Right lobe of liver (tissue), 6 donors: Measurements from ENCODE around the gene IGF2R. TPM values are rescaled to one million over a fixed set of nuclear protein-coding genes. Genes with fewer than 3 reads are reported as not detected.

Experiments
- ATAC-seq, 4 donors: fragments of 200-7000 bp; cut with Tn5 transposase; one replicate each; pipeline ENCODE4 v1.9.1; 2020; ENCODE audit warnings: mild to moderate bottlenecking in 4 of 4, moderate library complexity in 4 of 4
- DNase-seq, 3 donors: peaks; one replicate each; pipeline ENCODE4 v3.0.0-alpha.2; 2020
- H3K27ac ChIP-seq, 3 donors: fragments of 200-600 bp; one replicate each; pipeline ENCODE4 v1.8.0; 2022
- H3K27me3 ChIP-seq, 2 donors: fragments of 200-600 bp; one replicate each; pipeline ENCODE4 v1.8.0; 2022
- H3K36me3 ChIP-seq, 4 donors: fragments of 200-600 bp; sonication (generic) in 1 of 4; one replicate each; pipeline versions ENCODE4 v1.5.1 to v1.8.0; 2017 to 2022; ENCODE audit warnings: control low read depth in 1 of 4
- H3K4me1 ChIP-seq, 4 donors: fragments of 200-600 bp; sonication (generic) in 1 of 4; one replicate each; pipeline versions ENCODE4 v1.5.1 to v1.8.0; 2017 to 2022; ENCODE audit warnings: control low read depth in 1 of 4
- H3K4me3 ChIP-seq, 3 donors: fragments of 200-600 bp; one replicate each; pipeline ENCODE4 v1.8.0; 2022
- H3K9me3 ChIP-seq, 4 donors: fragments of 200-600 bp; sonication (generic) in 1 of 4; one replicate each; pipeline versions ENCODE4 v1.5.1 to v1.8.0; 2017 to 2022; ENCODE audit warnings: control low read depth in 1 of 4
- POLR2A ChIP-seq: fragments of 450-650 bp; IDR thresholded peaks from one replicate; pipeline ENCODE4 v1.6.1; 2017; ENCODE audit warnings: antibody characterized with exemption, mild to moderate bottlenecking
- WGBS: methylation state at CpG from one replicate; pipeline ENCODE4 v1.1.6; 2018; ENCODE audit warnings: low coverage, low lambda C conversion rate; ENCODE audit not compliant: insufficient coverage; ENCODE audit errors: missing lambda C conversion rate; 5-methylcytosine and 5-hydroxymethylcytosine counted together
- intact Hi-C, 2 donors: fragments of 100-400 bp; cut with DNase I; formaldehyde crosslinking; loops; one replicate each; pipeline versions ENCODE4 v1.11.2 to v1.14.1; 2022
- total RNA-seq, 6 experiments: library from RNA; depleted of rRNA in 2 of 6; stranded (reverse); fragments of >200 nt in 2 of 6; fragmentation: NEBNext Ultra II Directional in 3 of 6; extraction: Animal tissue kit (Norgen Biotek cat#: 25700) in 3 of 6; gene quantifications; one replicate each; pipeline versions ENCODE4 v1.1.0 to v1.2.4, GENCODE V29; 2016 to 2023
- TF ChIP-seq, protein P1 (sequence below), 4 donors: fragments of 200-600 bp in 3 of 4; fragments of 450-650 bp in 1 of 4; IDR thresholded peaks; one replicate each; pipeline versions ENCODE4 v1.5.1 to v1.8.0; 2016 to 2022; ENCODE audit warnings: antibody characterized with exemption in 4 of 4, mild to moderate bottlenecking in 2 of 4
- donor health status: DM: no; HTN: yes; CAD: no.
- donor health status: DM: no; HTN: no; CAD: no.
- donor health status: DM: no; HTN: no; CAD: no.
- donor health status: DM: no; HTN: yes; CAD: no.
- donor health status: DM: no; HTN: yes; CAD: no.

Gene IGF2R
- total RNA-seq, 6 experiments from 2014 or later, result 50.3 to 81.0 (median 67.1) TPM

DNA sequence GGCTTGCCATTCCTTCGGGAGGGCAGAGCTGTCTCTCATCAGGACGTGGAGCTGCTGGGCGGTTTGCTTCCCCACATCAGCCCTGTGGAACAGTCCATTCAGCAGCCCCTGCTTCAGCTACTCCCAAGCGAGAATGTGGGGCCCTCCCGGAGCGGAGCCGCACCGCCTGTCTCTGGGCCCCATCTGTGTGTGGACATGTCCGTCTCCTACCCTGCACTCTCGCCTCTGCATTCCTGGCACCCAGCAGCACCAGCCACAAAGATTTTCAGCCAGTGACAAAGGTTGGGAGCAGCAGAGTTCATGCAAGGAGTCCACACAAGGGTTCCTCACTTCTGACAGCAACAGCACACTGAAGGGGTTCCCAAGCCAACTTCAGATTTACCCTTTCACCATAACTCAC, 123.7 kb downstream of the IGF2R start:
- H3K36me3 ChIP-seq, result peaks cover 7 to 47% (median 18%) of the 10 kb centered on the region in 4 donors
- H3K27ac ChIP-seq, result peak overlapping the region in 2 of 3 donors; percentile 77 to 93
- intact Hi-C loops, result no loop called here
- H3K4me3 ChIP-seq, result peak overlapping the region in 1 of 3 donors; percentile 54
- 52% methylated on average over 10 of the region's 10 CpGs for WGBS
- TF ChIP-seq, protein P1, sequence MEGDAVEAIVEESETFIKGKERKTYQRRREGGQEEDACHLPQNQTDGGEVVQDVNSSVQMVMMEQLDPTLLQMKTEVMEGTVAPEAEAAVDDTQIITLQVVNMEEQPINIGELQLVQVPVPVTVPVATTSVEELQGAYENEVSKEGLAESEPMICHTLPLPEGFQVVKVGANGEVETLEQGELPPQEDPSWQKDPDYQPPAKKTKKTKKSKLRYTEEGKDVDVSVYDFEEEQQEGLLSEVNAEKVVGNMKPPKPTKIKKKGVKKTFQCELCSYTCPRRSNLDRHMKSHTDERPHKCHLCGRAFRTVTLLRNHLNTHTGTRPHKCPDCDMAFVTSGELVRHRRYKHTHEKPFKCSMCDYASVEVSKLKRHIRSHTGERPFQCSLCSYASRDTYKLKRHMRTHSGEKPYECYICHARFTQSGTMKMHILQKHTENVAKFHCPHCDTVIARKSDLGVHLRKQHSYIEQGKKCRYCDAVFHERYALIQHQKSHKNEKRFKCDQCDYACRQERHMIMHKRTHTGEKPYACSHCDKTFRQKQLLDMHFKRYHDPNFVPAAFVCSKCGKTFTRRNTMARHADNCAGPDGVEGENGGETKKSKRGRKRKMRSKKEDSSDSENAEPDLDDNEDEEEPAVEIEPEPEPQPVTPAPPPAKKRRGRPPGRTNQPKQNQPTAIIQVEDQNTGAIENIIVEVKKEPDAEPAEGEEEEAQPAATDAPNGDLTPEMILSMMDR (IDR thresholded peaks at IDR 0.05), result no peak
- no peak for TF ChIP-seq POLR2A
- H3K27me3 ChIP-seq, result no peaks in the 10 kb centered on the region
- DNase-seq (peak in 2 of 3 donors; percentile 68 to 80), ATAC-seq (peak; percentile 49 to 81 (median 72))
- H3K4me1 ChIP-seq, result peaks cover 0 to 47% (median 14%) of the 10 kb centered on the region in 4 donors
- H3K9me3 ChIP-seq, result no peaks in the 10 kb centered on the region

DNA sequence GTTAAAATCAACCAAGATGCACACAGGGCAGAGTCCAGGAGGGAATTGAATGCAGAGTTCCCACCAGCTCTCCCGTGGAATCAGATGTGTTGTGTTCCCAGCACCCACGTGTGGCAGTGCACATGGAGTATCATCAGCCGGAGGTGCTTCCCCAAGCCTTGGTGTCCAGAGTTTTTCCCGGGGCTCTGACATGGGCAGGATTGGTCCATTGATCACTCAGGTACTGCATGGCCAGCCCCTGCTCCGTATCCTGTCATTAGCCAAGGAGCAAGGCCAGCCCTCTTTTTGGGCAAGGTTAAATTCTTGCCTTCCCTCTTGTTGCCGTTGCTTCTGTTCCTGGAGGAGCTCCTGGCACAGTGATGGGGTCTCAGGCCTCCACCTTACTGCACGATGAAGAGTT, 124.2 kb downstream of the IGF2R start:
- H3K27me3 ChIP-seq, result no peaks in the 10 kb centered on the region
- peak overlapping the region in 1 of 3 donors; percentile 54 for H3K4me3 ChIP-seq
- peak; percentile 46 to 73 (median 60) for ATAC-seq
- H3K4me1 ChIP-seq, result peaks cover 0 to 47% (median 14%) of the 10 kb centered on the region in 4 donors
- WGBS, result 38% methylated on average over 3 of the region's 7 CpGs
- intact Hi-C loops, result no loop called here
- H3K36me3 ChIP-seq, result peaks cover 7 to 52% (median 18%) of the 10 kb centered on the region in 4 donors
- DNase-seq, result peak in 2 of 3 donors; percentile 63 to 79
- peak overlapping the region in 2 of 3 donors; percentile 77 to 93 for H3K27ac ChIP-seq
- TF ChIP-seq POLR2A, result no peak
- H3K9me3 ChIP-seq, result no peaks in the 10 kb centered on the region

DNA sequence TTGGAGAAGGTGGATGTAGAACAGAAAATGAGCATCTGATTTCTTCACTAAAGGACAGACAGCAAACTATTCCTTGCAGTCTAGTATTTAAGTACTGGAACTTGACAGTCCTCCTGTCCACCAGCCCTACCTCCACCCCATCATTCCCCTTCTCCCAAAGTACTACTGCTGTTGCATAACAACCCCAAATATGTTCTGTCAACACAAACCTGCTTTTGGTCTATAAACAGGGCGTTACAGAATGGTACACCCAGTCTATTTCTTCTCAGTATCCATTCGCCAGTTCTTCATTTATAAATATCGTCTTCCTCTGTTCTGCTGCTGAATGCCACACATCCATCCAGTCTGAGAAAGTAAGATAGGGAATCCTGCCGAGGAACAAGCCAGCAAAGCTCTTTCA, 125.1 kb downstream of the IGF2R start:
- Histone ChIP-seq H3K27ac (peak overlapping the region in 2 of 3 donors; percentile 77 to 93), H3K4me3 (no peak overlapping the region)

DNA sequence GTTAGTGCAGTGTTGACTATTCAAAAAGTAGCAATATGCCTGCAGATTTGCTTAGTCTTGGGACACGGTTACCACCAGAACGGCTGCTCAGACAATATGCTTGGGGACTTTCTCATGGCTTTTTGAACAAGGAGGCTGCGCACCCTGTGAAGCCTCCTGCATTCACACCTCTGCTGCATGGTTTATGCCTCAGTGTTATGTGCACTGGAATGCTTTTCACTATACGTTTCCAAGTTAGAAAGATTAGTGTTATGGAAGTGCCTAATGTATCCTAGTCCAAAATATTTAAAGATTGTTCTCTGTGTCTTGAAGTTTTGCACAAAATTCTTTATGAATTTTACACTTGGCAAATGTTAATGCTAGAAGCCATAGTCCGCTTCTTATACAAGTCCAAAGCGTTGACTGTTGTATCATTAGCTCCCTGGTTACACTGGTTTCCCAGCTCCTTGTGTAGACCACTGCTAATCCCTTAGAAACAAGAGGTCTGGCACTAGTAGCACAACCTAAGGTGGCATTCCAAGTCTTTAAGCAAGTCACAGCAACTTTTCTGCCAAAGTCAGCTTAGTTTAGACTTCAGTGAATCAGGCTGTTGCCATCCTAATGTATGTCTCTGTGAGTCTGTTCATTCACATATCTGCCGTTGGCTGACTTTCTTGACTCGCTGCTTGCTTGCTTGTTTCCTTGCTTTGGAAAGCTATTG, 126.4 kb downstream of the IGF2R start:
- Histone ChIP-seq H3K4me3 (no peak overlapping the region), H3K36me3 (peaks cover 0 to 35% (median 11%) of the 10 kb centered on the region in 4 donors), H3K9me3 (no peaks in the 10 kb centered on the region), H3K4me1 (peaks cover 0 to 43% (median 18%) of the 10 kb centered on the region in 4 donors), H3K27ac (no peak overlapping the region), H3K27me3 (no peaks in the 10 kb centered on the region)
- no peak for DNase-seq
- TF ChIP-seq POLR2A, result no peak
- TF ChIP-seq, protein P1 (IDR thresholded peaks at IDR 0.05), result no peak
- ATAC-seq, result no peak
- intact Hi-C loops, result no loop called here
- WGBS, result 87% methylated on average over 8 of the region's 8 CpGs

More for the DNA sequence above, 125.1 kb downstream of the IGF2R start:
- H3K27me3 ChIP-seq, result no peaks in the 10 kb centered on the region
- peaks cover 0 to 43% (median 14%) of the 10 kb centered on the region in 4 donors for H3K4me1 ChIP-seq
- intact Hi-C loops, result no loop called here
- no peaks in the 10 kb centered on the region for H3K9me3 ChIP-seq
- TF ChIP-seq, protein P1 (IDR thresholded peaks at IDR 0.05), result no peak
- no peak for TF ChIP-seq POLR2A
- H3K36me3 ChIP-seq, result peaks cover 7 to 48% (median 16%) of the 10 kb centered on the region in 4 donors
- 46% methylated on average over 4 of the region's 4 CpGs for WGBS
- DNase-seq (no peak), ATAC-seq (peak; percentile 47 to 83 (median 68))
